GM12873 (cell line): Measurements from ENCODE around the gene SUPT5H.

Experiments
- CTCF ChIP-seq: IDR thresholded peaks from 2 replicates; pipeline ENCODE4 v1.5.1; 2012; ENCODE audit warnings: low read depth, mild to moderate bottlenecking, moderate library complexity, low read length, control low read depth; ENCODE audit not compliant: insufficient read depth; ENCODE audit errors: missing control alignments

SUPT5H gene

DNA sequence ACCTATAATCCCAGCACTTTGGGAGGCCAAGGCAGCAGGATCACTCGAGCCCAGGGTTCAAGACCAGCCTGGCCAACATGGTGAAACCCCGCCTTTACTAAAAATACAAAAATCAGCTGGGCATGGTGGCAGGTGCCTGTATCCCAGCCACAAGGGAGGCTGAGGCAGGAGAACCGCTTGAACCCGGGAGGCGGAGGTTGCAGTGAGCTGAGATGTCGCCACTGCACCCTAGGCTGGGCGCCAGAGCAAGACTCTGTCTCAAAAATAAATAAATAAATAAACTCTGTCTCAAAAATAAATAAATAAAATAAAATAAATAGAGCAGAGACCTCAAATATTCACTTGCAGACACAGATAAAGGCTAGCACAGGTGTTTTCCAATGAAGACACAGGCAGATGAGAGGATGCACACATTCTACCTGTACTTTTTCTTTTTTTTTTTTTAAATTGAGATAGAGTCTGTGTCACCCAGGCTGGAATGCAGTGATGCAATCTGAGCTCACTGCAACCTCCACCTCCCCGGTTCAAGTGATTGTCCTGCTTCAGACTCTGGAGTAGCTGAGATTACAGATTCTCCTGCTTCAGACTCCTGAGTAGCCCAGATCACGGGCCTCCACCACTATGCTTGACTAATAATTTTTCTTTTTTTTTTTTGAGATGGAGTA is 7.0 kb upstream of the SUPT5H start:
- no peak for TF ChIP-seq CTCF

- no peak for TF ChIP-seq CTCF
Observed at GRCh38 chr19:39444598-39445195, 685 bp upstream of the SUPT5H start.

- no peak for TF ChIP-seq CTCF
Observed at GRCh38 chr19:39446365-39447084, 1.1 kb downstream of the SUPT5H start.

- TF ChIP-seq CTCF, result no peak
Observed at GRCh38 chr19:39448271-39448670, 2.9 kb downstream of the SUPT5H start.

DNA sequence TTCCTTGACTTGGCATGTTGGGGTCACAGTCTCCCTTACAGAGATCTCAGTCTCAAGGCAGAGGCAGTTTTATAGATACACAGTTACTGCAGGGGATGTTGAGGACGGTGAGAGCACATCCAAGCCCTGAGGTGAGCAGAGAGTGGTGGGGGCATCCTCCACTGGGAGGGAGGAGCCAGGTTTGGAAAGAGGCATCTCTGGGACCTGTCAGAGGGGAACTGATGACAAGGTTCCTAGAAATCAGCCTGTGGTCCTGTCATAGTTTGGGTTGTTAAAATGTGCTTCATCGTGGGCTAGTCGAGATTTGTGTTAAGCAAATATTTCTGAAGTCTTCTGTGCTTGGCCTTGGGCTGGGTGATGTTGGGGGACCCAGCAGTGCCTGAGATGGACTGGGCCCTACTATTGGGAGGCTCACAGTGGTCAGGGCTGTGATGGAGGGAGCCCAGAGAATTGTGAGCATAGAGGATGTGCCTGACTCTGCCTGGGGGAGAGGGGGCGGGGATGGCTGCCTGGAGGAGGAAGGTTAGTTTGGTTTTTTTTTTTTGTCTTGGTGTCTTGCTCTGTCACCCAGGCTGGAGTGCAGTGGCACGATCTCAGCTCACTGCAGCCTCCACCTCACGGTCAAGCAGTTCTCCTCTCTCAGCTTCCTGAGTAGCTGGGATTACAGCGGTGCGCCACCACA is 3.9 kb downstream of the SUPT5H start:
- no peak for TF ChIP-seq CTCF

GRCh38 chr19:39463403-39463802 is 18.0 kb downstream of the SUPT5H start:
- no peak for TF ChIP-seq CTCF
